Esophagus muscularis mucosa (tissue), 4 donors: ENCODE results near the gene TMEM132C.

Source experiments
- CTCF ChIP-seq, 3 experiments: fragments of 200-600 bp in 2 of 3; fragments of 450-650 bp in 1 of 3; sonication (generic) in 2 of 3; IDR thresholded peaks; one replicate each; pipeline ENCODE4 v1.5.1; 2017 to 2019; ENCODE audit warnings: antibody characterized with exemption in 3 of 3, mild to moderate bottlenecking in 2 of 3, moderate library complexity in 1 of 3
- EP300 ChIP-seq: sonication (generic); formaldehyde crosslinking; IDR thresholded peaks from one replicate; pipeline ENCODE4 v1.6.1; 2017; ENCODE audit warnings: antibody characterized with exemption
- POLR2A ChIP-seq: fragments of 450-650 bp; IDR thresholded peaks from one replicate; pipeline ENCODE4 v1.6.1; 2017; ENCODE audit warnings: antibody characterized with exemption, moderate library complexity, mild to moderate bottlenecking, low read depth
- POLR2AphosphoS5 ChIP-seq, 2 donors: sonication (generic); formaldehyde crosslinking; IDR thresholded peaks; one replicate each; pipeline ENCODE4 v1.6.1; 2017; ENCODE audit warnings: antibody characterized with exemption in 2 of 2

- TF ChIP-seq CTCF (IDR thresholded peaks at IDR 0.05), result no peak
- no peak for TF ChIP-seq POLR2AphosphoS5 (IDR thresholded peaks at IDR 0.05)
- no peak for TF ChIP-seq POLR2A
- TF ChIP-seq EP300, result no peak
Observed at GRCh38 chr12:128312661-128313060, 45.7 kb downstream of the TMEM132C start.
